Rectal smooth muscle tissue (tissue), 1 donor: ENCODE results near the gene PMEL.

Experiments used
- H3K27ac ChIP-seq: one replicate; pipeline ENCODE4 v1.7.0; 2013; ENCODE audit warnings: low read depth, low read length, inconsistent platforms
- H3K27me3 ChIP-seq: one replicate; pipeline ENCODE4 v1.7.0; 2013; ENCODE audit warnings: low read length; ENCODE audit not compliant: control insufficient read depth, insufficient read depth
- H3K36me3 ChIP-seq: one replicate; pipeline ENCODE4 v1.7.0; 2013; ENCODE audit warnings: low read length; ENCODE audit not compliant: control insufficient read depth, insufficient read depth
- H3K4me1 ChIP-seq: one replicate; pipeline ENCODE4 v1.7.0; 2013; ENCODE audit warnings: low read length; ENCODE audit not compliant: control insufficient read depth, insufficient read depth
- H3K4me3 ChIP-seq: one replicate; pipeline ENCODE4 v1.7.0; 2013; ENCODE audit warnings: low read length
- H3K9ac ChIP-seq: one replicate; pipeline ENCODE4 v1.7.0; 2013; ENCODE audit warnings: low read length

The PMEL gene

GRCh38 chr12:55978393-55978792 lies 12.6 kb upstream of the PMEL start:
- peaks cover 10% of the 10 kb centered on the region for H3K4me1 ChIP-seq
- H3K27me3 ChIP-seq, result no peaks in the 10 kb centered on the region
- no peak overlapping the region for H3K9ac ChIP-seq
- no peak overlapping the region for H3K27ac ChIP-seq
- H3K36me3 ChIP-seq, result peaks cover 5% of the 10 kb centered on the region
- no peak overlapping the region for H3K4me3 ChIP-seq

GRCh38 chr12:55974308-55974730 lies 8.5 kb upstream of the PMEL start:
- Histone ChIP-seq H3K4me1 (peaks cover 15% of the 10 kb centered on the region), H3K36me3 (no peaks in the 10 kb centered on the region), H3K4me3 (peak overlapping the region; percentile 95), H3K27me3 (no peaks in the 10 kb centered on the region), H3K27ac (peak overlapping the region; percentile 98), H3K9ac (peak overlapping the region; percentile 99)

- Histone ChIP-seq H3K4me1 (peaks cover 15% of the 10 kb centered on the region), H3K36me3 (no peaks in the 10 kb centered on the region), H3K27ac (peak within 1 kb of the TSS; percentile 98), H3K9ac (peak within 1 kb of the TSS; percentile 99), H3K4me3 (peak within 1 kb of the TSS; percentile 95), H3K27me3 (no peaks in the 10 kb centered on the region)
Observed at GRCh38 chr12:55973599-55974307, 7.9 kb upstream of the PMEL start, which contains the start of gene RAB5B. Gene RAB5B, plus strand, starts transcription at chr12:55974078. Its CDS starts 12,883 bp downstream, at chr12:55986961.

GRCh38 chr12:55972911-55973598 lies 7.2 kb upstream of the PMEL start:
- H3K27ac ChIP-seq, result peak overlapping the region; percentile 91
- no peaks in the 10 kb centered on the region for H3K36me3 ChIP-seq
- H3K9ac ChIP-seq, result peak overlapping the region; percentile 84
- H3K4me1 ChIP-seq, result peaks cover 15% of the 10 kb centered on the region
- H3K27me3 ChIP-seq, result no peaks in the 10 kb centered on the region
- peak overlapping the region; percentile 90 for H3K4me3 ChIP-seq

- Histone ChIP-seq H3K4me3 (peak overlapping the region; percentile 90), H3K36me3 (no peaks in the 10 kb centered on the region), H3K9ac (no peak overlapping the region), H3K4me1 (peaks cover 15% of the 10 kb centered on the region), H3K27ac (peak overlapping the region; percentile 91), H3K27me3 (no peaks in the 10 kb centered on the region)
Observed at GRCh38 chr12:55972456-55972855, 6.6 kb upstream of the PMEL start.

GRCh38 chr12:55972042-55972441 lies 6.2 kb upstream of the PMEL start:
- no peak overlapping the region for H3K9ac ChIP-seq
- no peaks in the 10 kb centered on the region for H3K27me3 ChIP-seq
- peak overlapping the region; percentile 91 for H3K27ac ChIP-seq
- no peaks in the 10 kb centered on the region for H3K36me3 ChIP-seq
- H3K4me1 ChIP-seq, result peaks cover 19% of the 10 kb centered on the region
- H3K4me3 ChIP-seq, result no peak overlapping the region

- no peak overlapping the region for H3K9ac ChIP-seq
Observed at GRCh38 chr12:55970775-55971174, 4.9 kb upstream of the PMEL start.

GRCh38 chr12:55969356-55969755 lies 3.5 kb upstream of the PMEL start:
- peaks cover 10% of the 10 kb centered on the region for H3K4me1 ChIP-seq
- no peak overlapping the region for H3K4me3 ChIP-seq
- no peaks in the 10 kb centered on the region for H3K36me3 ChIP-seq
- H3K27me3 ChIP-seq, result no peaks in the 10 kb centered on the region
- H3K9ac ChIP-seq, result no peak overlapping the region
- H3K27ac ChIP-seq, result no peak overlapping the region

More at GRCh38 chr12:55970775-55971174, 4.9 kb upstream of the PMEL start:
- H3K27me3 ChIP-seq, result no peaks in the 10 kb centered on the region
- H3K27ac ChIP-seq, result no peak overlapping the region
- peaks cover 16% of the 10 kb centered on the region for H3K4me1 ChIP-seq
- no peaks in the 10 kb centered on the region for H3K36me3 ChIP-seq
- no peak overlapping the region for H3K4me3 ChIP-seq

GRCh38 chr12:55966408-55967281 lies 803 bp upstream of the PMEL start, which contains the start of gene CDK2:
Gene CDK2, plus strand, starts transcription at chr12:55966830. Its CDS starts 179 bp downstream, at chr12:55967009.
- H3K27ac ChIP-seq, result peak within 1 kb of the TSS; percentile 72
- peaks cover 5% of the 10 kb centered on the region for H3K4me1 ChIP-seq
- H3K4me3 ChIP-seq, result peak within 1 kb of the TSS; percentile 90
- no peaks in the 10 kb centered on the region for H3K27me3 ChIP-seq
- H3K36me3 ChIP-seq, result no peaks in the 10 kb centered on the region
- H3K9ac ChIP-seq, result peak within 1 kb of the TSS; percentile 91

- Histone ChIP-seq H3K36me3 (no peaks in the 10 kb centered on the region), H3K27ac (no peak overlapping the region)
Observed at GRCh38 chr12:55965240-55965639, 602 bp downstream of the PMEL start.

GRCh38 chr12:55963760-55964159 lies 2.1 kb downstream of the PMEL start:
- no peak overlapping the region for H3K4me3 ChIP-seq

More at GRCh38 chr12:55965240-55965639, 602 bp downstream of the PMEL start:
- H3K4me1 ChIP-seq, result peaks cover 5% of the 10 kb centered on the region
- no peak overlapping the region for H3K9ac ChIP-seq
- H3K4me3 ChIP-seq, result no peak overlapping the region
- H3K27me3 ChIP-seq, result no peaks in the 10 kb centered on the region

More at GRCh38 chr12:55963760-55964159, 2.1 kb downstream of the PMEL start:
- H3K36me3 ChIP-seq, result no peaks in the 10 kb centered on the region
- peaks cover 5% of the 10 kb centered on the region for H3K4me1 ChIP-seq
- H3K9ac ChIP-seq, result no peak overlapping the region
- H3K27me3 ChIP-seq, result no peaks in the 10 kb centered on the region
- H3K27ac ChIP-seq, result no peak overlapping the region
